ENCODE data around the gene GRID2IP.
A peak's percentile ranks its signal among the peaks of the same experiment; 100 is the strongest.
"Not testable (repeated sequence)": the region's sequence is repeated elsewhere in the genome, so short reads cannot be mapped to it uniquely, and the experiment has no call there.

The GRID2IP gene

DNA sequence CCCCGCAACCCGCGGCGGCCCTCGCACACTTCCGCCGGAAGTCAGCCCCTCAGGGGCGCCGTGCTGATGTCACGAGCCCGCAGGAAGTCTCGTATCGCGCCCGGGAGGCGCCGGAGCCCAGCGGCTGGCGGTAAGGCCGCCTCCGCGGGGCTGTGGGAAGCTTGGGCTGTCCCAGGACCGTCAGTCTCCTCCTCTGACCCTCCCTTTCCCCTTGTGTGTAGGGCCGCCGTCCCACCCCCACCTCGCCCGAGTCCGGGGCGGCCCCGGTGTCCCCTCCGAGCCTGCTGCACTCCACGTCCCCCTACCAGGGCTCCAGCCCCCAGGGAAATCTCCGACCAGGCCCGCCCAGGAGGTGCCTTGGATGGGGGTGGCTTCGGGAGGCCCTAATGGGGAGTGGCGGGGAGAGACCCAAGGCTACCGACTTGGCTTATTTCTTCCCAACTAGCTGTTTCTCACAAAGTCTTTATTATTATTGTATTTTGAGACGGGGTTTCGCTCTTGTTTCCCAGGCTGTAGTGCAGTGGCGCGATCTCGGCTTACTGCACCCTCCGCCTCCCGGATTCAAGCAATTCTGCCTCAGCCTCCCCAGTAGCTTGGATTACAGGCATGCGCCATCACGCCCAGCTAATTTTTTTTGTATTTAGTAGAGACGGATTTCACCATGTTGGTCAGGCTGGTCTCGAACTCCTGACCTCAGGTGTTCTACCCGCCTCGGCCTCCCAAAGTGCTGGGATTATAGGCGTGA, 26.3 kb upstream of the GRID2IP start, which contains the start of gene ZDHHC4:
Gene ZDHHC4, plus strand, starts transcription at position 86 of the 745 bp plus-strand sequence. CDS start 3,108 bp downstream, outside the sequence.
- peak; percentile 94 for ATAC-seq (ENCODE audit: low read depth)
- Histone ChIP-seq H3K27ac (ENCODE audit: poor library complexity, severe bottlenecking) (peak within 1 kb of the TSS; percentile 54), H3K9me3 (ENCODE audit: severe bottlenecking) (no peaks in the 10 kb centered on the region), H3K4me3 (ENCODE audit: severe bottlenecking) (peak within 1 kb of the TSS; percentile 71), H3K4me1 (ENCODE audit: insufficient read depth, poor library complexity, severe bottlenecking) (no peaks in the 10 kb centered on the region), H3K36me3 (ENCODE audit: low read depth) (peaks cover 38% of the 10 kb centered on the region), H3K27me3 (ENCODE audit: insufficient read depth, poor library complexity, severe bottlenecking) (no peaks in the 10 kb centered on the region)
- DNase-seq (ENCODE audit: low spot score): peak; percentile 86
- TF ChIP-seq CTCF (IDR thresholded peaks at IDR 0.05; ENCODE audit: poor library complexity, severe bottlenecking): no peak

- not testable (repeated sequence) for ATAC-seq (ENCODE audit: low read depth); H3K4me1 ChIP-seq (ENCODE audit: insufficient read depth, poor library complexity, severe bottlenecking)
- H3K4me3 ChIP-seq (ENCODE audit: severe bottlenecking): peak overlapping the region; percentile 71
Measured at GRCh38 chr7:6576867-6577368, 25.7 kb upstream of the GRID2IP start.

GRCh38 chr7:6576024-6576866, 25.0 kb upstream of the GRID2IP start:
- peaks cover 25% of the 10 kb centered on the region for H3K36me3 ChIP-seq (ENCODE audit: low read depth)
- H3K4me1 ChIP-seq (ENCODE audit: insufficient read depth, poor library complexity, severe bottlenecking): no peaks in the 10 kb centered on the region
- H3K27me3 ChIP-seq (ENCODE audit: insufficient read depth, poor library complexity, severe bottlenecking): no peaks in the 10 kb centered on the region
- H3K4me3 ChIP-seq (ENCODE audit: severe bottlenecking): peak overlapping the region; percentile 71
- no peak for ATAC-seq (ENCODE audit: low read depth)
- no peak overlapping the region for H3K27ac ChIP-seq (ENCODE audit: poor library complexity, severe bottlenecking)
- DNase-seq (ENCODE audit: low spot score): no peak
- H3K9me3 ChIP-seq (ENCODE audit: severe bottlenecking): no peaks in the 10 kb centered on the region
- no peak for TF ChIP-seq CTCF (IDR thresholded peaks at IDR 0.05; ENCODE audit: poor library complexity, severe bottlenecking)

More at GRCh38 chr7:6576867-6577368, 25.7 kb upstream of the GRID2IP start:
- H3K9me3 ChIP-seq (ENCODE audit: severe bottlenecking); DNase-seq (ENCODE audit: low spot score); H3K27me3 ChIP-seq (ENCODE audit: insufficient read depth, poor library complexity, severe bottlenecking): not testable (repeated sequence)
- peaks cover 32% of the 10 kb centered on the region for H3K36me3 ChIP-seq (ENCODE audit: low read depth)
- H3K27ac ChIP-seq (ENCODE audit: poor library complexity, severe bottlenecking): peak overlapping the region; percentile 54

GRCh38 chr7:6575281-6576023, 24.2 kb upstream of the GRID2IP start:
- H3K27me3 ChIP-seq (ENCODE audit: insufficient read depth, poor library complexity, severe bottlenecking): no peaks in the 10 kb centered on the region
- TF ChIP-seq CTCF (IDR thresholded peaks at IDR 0.05; ENCODE audit: poor library complexity, severe bottlenecking): no peak
- H3K9me3 ChIP-seq (ENCODE audit: severe bottlenecking): no peaks in the 10 kb centered on the region
- no peak overlapping the region for H3K4me3 ChIP-seq (ENCODE audit: severe bottlenecking)
- no peak overlapping the region for H3K27ac ChIP-seq (ENCODE audit: poor library complexity, severe bottlenecking)
- H3K4me1 ChIP-seq (ENCODE audit: insufficient read depth, poor library complexity, severe bottlenecking): no peaks in the 10 kb centered on the region
- DNase-seq (ENCODE audit: low spot score) (no peak), ATAC-seq (ENCODE audit: low read depth) (no peak)
- peaks cover 17% of the 10 kb centered on the region for H3K36me3 ChIP-seq (ENCODE audit: low read depth)

All from RWPE2 (cell line).